ENCODE results near the gene TAB3.

The TAB3 gene

GRCh38 chrX:30918480-30918879 lies 29.4 kb upstream of the TAB3 start:
- TF ChIP-seq ZFX (IDR thresholded peaks at IDR 0.05; ENCODE audit: borderline replicate concordance) (no peak), CTCF (IDR thresholded peaks at IDR 0.05) (no peak)
- no peak overlapping the region for H3K27ac ChIP-seq

- no peak overlapping the region for H3K27ac ChIP-seq
- no peak for TF ChIP-seq ZFX (IDR thresholded peaks at IDR 0.05; ENCODE audit: borderline replicate concordance)
- TF ChIP-seq CTCF (IDR thresholded peaks at IDR 0.05) = no peak
Observed at GRCh38 chrX:30913492-30913891, 24.4 kb upstream of the TAB3 start.

- H3K27ac ChIP-seq = no peak overlapping the region
- no peak for TF ChIP-seq CTCF (IDR thresholded peaks at IDR 0.05)
- no peak for TF ChIP-seq ZFX (IDR thresholded peaks at IDR 0.05; ENCODE audit: borderline replicate concordance)
Observed at GRCh38 chrX:30910124-30910860, 21.2 kb upstream of the TAB3 start.

- TF ChIP-seq ZFX (IDR thresholded peaks at IDR 0.05; ENCODE audit: borderline replicate concordance) = no peak
- no peak for TF ChIP-seq CTCF (IDR thresholded peaks at IDR 0.05)
- H3K27ac ChIP-seq = no peak overlapping the region
Observed at GRCh38 chrX:30906726-30907125, 17.7 kb upstream of the TAB3 start.

GRCh38 chrX:30905321-30905720 lies 16.3 kb upstream of the TAB3 start:
- no peak overlapping the region for H3K27ac ChIP-seq
- TF ChIP-seq ZFX (IDR thresholded peaks at IDR 0.05; ENCODE audit: borderline replicate concordance) = no peak
- TF ChIP-seq CTCF (IDR thresholded peaks at IDR 0.05) = no peak

GRCh38 chrX:30904632-30905031 lies 15.6 kb upstream of the TAB3 start:
- no peak for TF ChIP-seq CTCF (IDR thresholded peaks at IDR 0.05)
- no peak for TF ChIP-seq ZFX (IDR thresholded peaks at IDR 0.05; ENCODE audit: borderline replicate concordance)
- no peak overlapping the region for H3K27ac ChIP-seq

- no peak overlapping the region for H3K27ac ChIP-seq
- TF ChIP-seq CTCF (IDR thresholded peaks at IDR 0.05) = no peak
- no peak for TF ChIP-seq ZFX (IDR thresholded peaks at IDR 0.05; ENCODE audit: borderline replicate concordance)
Observed at GRCh38 chrX:30904186-30904585, 15.1 kb upstream of the TAB3 start.
